ENCODE data around the gene SYNDIG1L.

GRCh38 chr14:74459976-74460375 is 34.0 kb upstream of the SYNDIG1L start:
- TF ChIP-seq POLR2A (IDR thresholded peaks at IDR 0.05), result no peak
- TF ChIP-seq CTCF (IDR thresholded peaks at IDR 0.05), result no peak

All from lower leg skin (tissue), 3 donors.